Mesothelial cell of epicardium (in vitro differentiated cells): Measurements from ENCODE around the gene BPIFA2. TPM values are rescaled to one million over a fixed set of nuclear protein-coding genes. Genes with fewer than 3 reads are reported as not detected.
"Not testable (repeated sequence)": the region's sequence is repeated elsewhere in the genome, so short reads cannot be mapped to it uniquely, and the experiment has no call there.

Experiments
- DNase-seq, 2 experiments: peaks; one replicate each; pipeline ENCODE4 v3.0.0; 2021; ENCODE audit warnings: low spot score in 2 of 2; ENCODE audit not compliant: unreplicated experiment in 2 of 2
- H3K27ac Mint-ChIP-seq: 2 replicates; pipeline ENCODE4 v1.8.0; 2021; ENCODE audit warnings: mixed read lengths
- H3K27me3 Mint-ChIP-seq: 2 replicates; pipeline ENCODE4 v1.8.0; 2021; ENCODE audit warnings: low read depth, mixed read lengths
- H3K36me3 Mint-ChIP-seq: 2 replicates; pipeline ENCODE4 v1.8.0; 2021; ENCODE audit warnings: mixed read lengths
- H3K4me1 Mint-ChIP-seq: 2 replicates; pipeline ENCODE4 v1.8.0; 2021; ENCODE audit warnings: mixed read lengths
- H3K4me3 Mint-ChIP-seq: 2 replicates; pipeline ENCODE4 v1.8.0; 2021; ENCODE audit warnings: mild to moderate bottlenecking, moderate library complexity, mixed read lengths
- H3K9me3 Mint-ChIP-seq: 2 replicates; pipeline ENCODE4 v1.8.0; 2021; ENCODE audit warnings: mixed read lengths
- CTCF ChIP-seq: fragments of 200-600 bp; sonication (generic); IDR thresholded peaks from one replicate; pipeline ENCODE4 v1.5.0; 2021; ENCODE audit warnings: antibody characterized with exemption; ENCODE audit not compliant: unreplicated experiment
- total RNA-seq: library from RNA; stranded (reverse); gene quantifications from 3 replicates; pipeline ENCODE4 v1.2.1, GENCODE V29; 2021

The BPIFA2 gene
- not detected in 3 replicates for total RNA-seq

GRCh38 chr20:33167859-33168258, at the start of gene BPIFA2:
TSS of gene BPIFA2 (plus strand) at chr20:33168159. CDS start at chr20:33169146, 987 bp downstream.
- TF ChIP-seq CTCF = no peak
- no peak within 1 kb of the TSS for H3K4me3 Mint-ChIP-seq
- H3K27me3 Mint-ChIP-seq = peaks cover 19% of the 10 kb centered on the region
- H3K36me3 Mint-ChIP-seq = no peaks in the 10 kb centered on the region
- peaks cover 29% of the 10 kb centered on the region for H3K9me3 Mint-ChIP-seq
- DNase-seq = no peak
- no peak within 1 kb of the TSS for H3K27ac Mint-ChIP-seq
- peaks cover 2% of the 10 kb centered on the region for H3K4me1 Mint-ChIP-seq

- no peaks in the 10 kb centered on the region for H3K36me3 Mint-ChIP-seq
- no peak for DNase-seq
- peaks cover 29% of the 10 kb centered on the region for H3K27me3 Mint-ChIP-seq
- H3K4me3 Mint-ChIP-seq = no peak overlapping the region
- H3K27ac Mint-ChIP-seq = no peak overlapping the region
- no peak for TF ChIP-seq CTCF
- H3K9me3 Mint-ChIP-seq = peaks cover 20% of the 10 kb centered on the region
- H3K4me1 Mint-ChIP-seq = no peaks in the 10 kb centered on the region
These were observed 47.9 kb upstream of the BPIFA2 start for GRCh38 chr20:33119725-33120720.

GRCh38 chr20:33120934-33121333, 47.0 kb upstream of the BPIFA2 start:
- Mint-ChIP-seq H3K4me3 (no peak overlapping the region), H3K4me1 (no peaks in the 10 kb centered on the region), H3K36me3 (no peaks in the 10 kb centered on the region), H3K27me3 (peaks cover 37% of the 10 kb centered on the region), H3K27ac (no peak overlapping the region), H3K9me3 (peaks cover 20% of the 10 kb centered on the region)
- peak in 1 of 2 experiments; percentile 17 for DNase-seq
- no peak for TF ChIP-seq CTCF

GRCh38 chr20:33122297-33122696, 45.7 kb upstream of the BPIFA2 start:
- not testable (repeated sequence) for DNase-seq

GRCh38 chr20:33124261-33124660, 43.7 kb upstream of the BPIFA2 start:
- H3K4me3 Mint-ChIP-seq = no peak overlapping the region

More at GRCh38 chr20:33122297-33122696, 45.7 kb upstream of the BPIFA2 start:
- H3K27ac Mint-ChIP-seq, H3K4me3 Mint-ChIP-seq, H3K36me3 Mint-ChIP-seq, H3K4me1 Mint-ChIP-seq: not testable (repeated sequence)
- Mint-ChIP-seq H3K9me3 (peaks cover 20% of the 10 kb centered on the region), H3K27me3 (peaks cover 44% of the 10 kb centered on the region)

More at GRCh38 chr20:33124261-33124660, 43.7 kb upstream of the BPIFA2 start:
- TF ChIP-seq CTCF = no peak
- H3K27me3 Mint-ChIP-seq = peaks cover 55% of the 10 kb centered on the region
- no peak overlapping the region for H3K27ac Mint-ChIP-seq
- no peaks in the 10 kb centered on the region for H3K36me3 Mint-ChIP-seq
- H3K4me1 Mint-ChIP-seq = no peaks in the 10 kb centered on the region
- DNase-seq = no peak
- H3K9me3 Mint-ChIP-seq = peaks cover 20% of the 10 kb centered on the region
